H1 (cell line): ENCODE data around the gene RENBP. TPM values are rescaled to one million over a fixed set of nuclear protein-coding genes. Genes with fewer than 3 reads are reported as not detected.

Source experiments
- CTCF ChIA-PET: fragments of 300-600 bp; sonication (Branson Sonifier 250); formaldehyde crosslinking; loops from one replicate; lab custom pipeline; 2021; ENCODE audit not compliant: partially characterized antibody; lab: Charles Lee
- POLR2A ChIA-PET: fragments of 300-600 bp; sonication (Branson Sonifier 250); formaldehyde crosslinking; loops from one replicate; lab custom pipeline; 2021; ENCODE audit warnings: inconsistent platforms; ENCODE audit not compliant: partially characterized antibody; lab: Charles Lee
- DNase-seq, 2 experiments: peaks; one replicate each; pipeline versions ENCODE4 v3.0.0 to v3.0.0-alpha.2; 2010 to 2022; ENCODE audit warnings: low spot score in 2 of 2, low read depth in 1 of 2, mixed read lengths in 1 of 2
- FAIRE-seq: peaks from 2 replicates; lab custom pipeline; 2011; peaks lifted over from hg19 to GRCh38; lab: Jason Lieb, UNC
- H2AFZ ChIP-seq: 2 replicates; pipeline ENCODE4 v1.8.1; 2012; ENCODE audit warnings: low read length, inconsistent platforms
- H2AK5ac ChIP-seq: 2 replicates; pipeline ENCODE4 v1.6.1; 2013; ENCODE audit warnings: low read depth, low read length
- H2BK120ac ChIP-seq: replicated peaks from 2 replicates; pipeline ENCODE3; 2013; ENCODE audit warnings: low read depth, low read length, inconsistent platforms
- H2BK12ac ChIP-seq: 2 replicates; pipeline ENCODE4 v1.6.1; 2013; ENCODE audit warnings: low read depth, low read length
- H2BK15ac ChIP-seq: 2 replicates; pipeline ENCODE4 v1.6.1; 2013; ENCODE audit warnings: low read length
- H2BK20ac ChIP-seq: 2 replicates; pipeline ENCODE4 v1.6.1; 2013; ENCODE audit warnings: low read length
- H2BK5ac ChIP-seq: 2 replicates; pipeline ENCODE4 v1.6.1; 2013; ENCODE audit warnings: low read depth, low read length
- H3K14ac ChIP-seq: 2 replicates; pipeline ENCODE4 v1.6.1; 2013; ENCODE audit warnings: inconsistent platforms; ENCODE audit not compliant: insufficient read length
- H3K18ac ChIP-seq: 2 replicates; pipeline ENCODE4 v1.6.1; 2013; ENCODE audit warnings: low read length; ENCODE audit errors: extremely low read depth
- H3K23ac ChIP-seq: 2 replicates; pipeline ENCODE4 v1.6.1; 2013; ENCODE audit warnings: inconsistent platforms; ENCODE audit not compliant: insufficient read length
- H3K23me2 ChIP-seq: 2 replicates; pipeline ENCODE4 v1.6.1; 2013; ENCODE audit warnings: low read depth, low read length
- H3K27ac ChIP-seq: 2 replicates; pipeline ENCODE4 v1.6.1; 2011; ENCODE audit warnings: low read depth, low read length, inconsistent platforms
- H3K27me3 ChIP-seq, 4 experiments: replicated peaks in 1 of 4; 1 replicate in 1 of 4; 2 replicates in 3 of 4; pipeline versions ENCODE4 v1.6.1 to v1.8.1; 2011 to 2013; ENCODE audit warnings: low read length in 3 of 4, mild to moderate bottlenecking in 3 of 4, inconsistent platforms in 2 of 4, mixed read lengths in 2 of 4, moderate library complexity in 1 of 4; ENCODE audit not compliant: control insufficient read depth in 3 of 4, insufficient read depth in 3 of 4; ENCODE audit errors: extremely low read depth in 1 of 4
- H3K36me3 ChIP-seq, 4 experiments: 2 replicates each; pipeline versions ENCODE4 v1.6.1 to v1.8.1; 2011 to 2013; ENCODE audit warnings: mild to moderate bottlenecking in 4 of 4, low read length in 3 of 4, moderate library complexity in 2 of 4, control low read depth in 1 of 4, inconsistent platforms in 1 of 4; ENCODE audit not compliant: insufficient read depth in 4 of 4, control insufficient read depth in 2 of 4
- H3K4ac ChIP-seq: replicated peaks from 2 replicates; pipeline ENCODE3; 2013; ENCODE audit warnings: low read length, low read depth, mixed read lengths, inconsistent platforms; ENCODE audit not compliant: insufficient read length
- H3K4me1 ChIP-seq, 4 experiments: replicated peaks in 1 of 4; 1 replicate in 1 of 4; 2 replicates in 3 of 4; pipeline versions ENCODE4 v1.6.1 to v1.8.1; 2011 to 2013; ENCODE audit warnings: low read length in 3 of 4, inconsistent platforms in 2 of 4, mixed read lengths in 1 of 4; ENCODE audit not compliant: insufficient read depth in 4 of 4, control insufficient read depth in 3 of 4
- H3K4me2 ChIP-seq, 2 experiments: 2 replicates each; pipeline versions ENCODE4 v1.6.1 to v1.8.1; 2011 to 2013; ENCODE audit warnings: low read depth in 2 of 2, low read length in 2 of 2, control low read depth in 1 of 2, inconsistent platforms in 1 of 2, mild to moderate bottlenecking in 1 of 2; ENCODE audit not compliant: insufficient read depth in 1 of 2
- H3K4me3 ChIP-seq, 4 experiments: fragments of 200-600, 300-600 bp in 1 of 4; sonication (generic), shearing (Covaris generic), sonication (Bioruptor Twin) in 1 of 4; 2 replicates each; pipeline versions ENCODE4 v1.5.1 to v1.8.1; 2011 to 2016; ENCODE audit warnings: low read length in 4 of 4, low read depth in 3 of 4, control low read depth in 2 of 4, inconsistent platforms in 2 of 4, mild to moderate bottlenecking in 2 of 4, mixed read lengths in 1 of 4, moderate library complexity in 1 of 4; ENCODE audit not compliant: insufficient read depth in 2 of 4; ENCODE audit errors: extremely low read depth in 1 of 4
- H3K56ac ChIP-seq: replicated peaks from 2 replicates; pipeline ENCODE3; 2013; ENCODE audit warnings: low read depth, mild to moderate bottlenecking, mixed read lengths, low read length, inconsistent platforms; ENCODE audit not compliant: insufficient read length
- H3K79me1 ChIP-seq: 2 replicates; pipeline ENCODE4 v1.6.1; 2013; ENCODE audit warnings: low read depth, low read length, control low read depth
- H3K79me2 ChIP-seq, 2 experiments: 2 replicates each; pipeline versions ENCODE4 v1.6.1 to v1.8.1; 2012 to 2013; ENCODE audit warnings: low read length in 2 of 2, mild to moderate bottlenecking in 2 of 2, inconsistent platforms in 1 of 2; ENCODE audit not compliant: insufficient read depth in 2 of 2, control insufficient read depth in 1 of 2
- H3K9ac ChIP-seq, 4 experiments: replicated peaks in 1 of 4; 1 replicate in 1 of 4; 2 replicates in 3 of 4; pipeline versions ENCODE4 v1.6.1 to v1.8.1; 2011 to 2013; ENCODE audit warnings: low read depth in 3 of 4, low read length in 3 of 4, control low read depth in 2 of 4, mild to moderate bottlenecking in 2 of 4, moderate library complexity in 2 of 4, inconsistent platforms in 1 of 4; ENCODE audit errors: extremely low read depth in 1 of 4
- H3K9me3 ChIP-seq, 2 experiments: 2 replicates each; pipeline versions ENCODE4 v1.6.1 to v1.8.1; 2012 to 2013; ENCODE audit warnings: mild to moderate bottlenecking in 2 of 2, moderate library complexity in 2 of 2, control low read depth in 1 of 2, inconsistent platforms in 1 of 2, low read depth in 1 of 2, low read length in 1 of 2, mixed read lengths in 1 of 2; ENCODE audit not compliant: insufficient read depth in 2 of 2
- H4K20me1 ChIP-seq, 2 experiments: replicated peaks in 1 of 2; 2 replicates each; pipeline versions ENCODE3 to v1.8.1; 2011 to 2013; ENCODE audit warnings: inconsistent platforms in 2 of 2, low read length in 2 of 2, mild to moderate bottlenecking in 1 of 2; ENCODE audit not compliant: insufficient read depth in 2 of 2, control insufficient read depth in 1 of 2
- H4K5ac ChIP-seq: 2 replicates; pipeline ENCODE4 v1.6.1; 2013; ENCODE audit warnings: low read length, low read depth, mixed read lengths, inconsistent platforms; ENCODE audit not compliant: insufficient read length
- H4K8ac ChIP-seq: 2 replicates; pipeline ENCODE4 v1.8.0; 2013; ENCODE audit warnings: mild to moderate bottlenecking, moderate library complexity, low read length, inconsistent platforms; ENCODE audit not compliant: insufficient read depth; ENCODE audit errors: extremely low read depth
- H4K91ac ChIP-seq: replicated peaks from 2 replicates; pipeline ENCODE3; 2013; ENCODE audit warnings: low read length, mixed read lengths, inconsistent platforms; ENCODE audit not compliant: insufficient read length
- BRCA1 ChIP-seq: IDR thresholded peaks from 2 replicates; pipeline ENCODE4 v1.6.1; 2012; ENCODE audit warnings: low read depth, low read length, improper control_type of control experiment
- CBX5 ChIP-seq: fragments of 300-800, 300-1000 bp; sonication (generic); IDR thresholded peaks from 2 replicates; pipeline ENCODE4 v1.7.1; 2016; ENCODE audit warnings: antibody characterized with exemption, low read length, low read depth
- KDM1A ChIP-seq: fragments of 200-600, 300-600 bp; sonication (generic); IDR thresholded peaks from 2 replicates; pipeline ENCODE4 v1.7.1; 2016; ENCODE audit warnings: mild to moderate bottlenecking, low read length, borderline replicate concordance
- SAP30 ChIP-seq: fragments of 300-600 bp; sonication (generic); IDR thresholded peaks from 2 replicates; pipeline ENCODE4 v1.7.1; 2012; ENCODE audit warnings: low read length, moderate library complexity, mild to moderate bottlenecking, inconsistent platforms; ENCODE audit not compliant: insufficient read depth, insufficient replicate concordance
- SRF ChIP-seq: IDR thresholded peaks from 2 replicates; pipeline ENCODE4 v1.6.1; 2011; ENCODE audit warnings: mild to moderate bottlenecking, low read depth, low read length, moderate library complexity
- SUZ12 ChIP-seq: fragments of 200-600 bp; sonication (generic); IDR thresholded peaks from 2 replicates; pipeline ENCODE4 v1.6.1; 2012; ENCODE audit warnings: mild to moderate bottlenecking, inconsistent platforms, low read length, moderate library complexity, mixed read lengths
- WGBS, 2 experiments: shearing (Covaris generic) in 1 of 2; methylation state at CpG; one replicate each; pipeline versions ENCODE4 v1.1.6 to v1.1.7; 2013 to 2015; ENCODE audit warnings: low lambda C conversion rate in 2 of 2, mixed read lengths in 2 of 2, inconsistent platforms in 1 of 2, low coverage in 1 of 2, missing lambda C conversion rate in 1 of 2; ENCODE audit not compliant: insufficient replicate concordance in 2 of 2, insufficient coverage in 1 of 2, insufficient read length in 1 of 2; ENCODE audit errors: extremely low coverage in 1 of 2, missing lambda C conversion rate in 1 of 2; 5-methylcytosine and 5-hydroxymethylcytosine counted together
- polyA plus RNA-seq, 7 experiments: library from polyadenylated mRNA; depleted of rRNA in 3 of 7; stranded (reverse) in 5 of 7; unstranded in 2 of 7; fragments of >200 nt in 5 of 7; fragments of 200-250 nt in 2 of 7; gene quantifications; 1 replicate in 5 of 7; 2 replicates in 1 of 7; 4 replicates in 1 of 7; pipeline versions ENCODE4 v1.2.1 to v1.2.3, GENCODE V29; 2011 to 2013; ENCODE audit warnings: missing spikeins in 2 of 7, mixed read lengths in 2 of 7
- total RNA-seq: library from RNA; stranded (reverse); fragmentation: NEBNext Ultra II Directional; extraction: Animal tissue kit (Norgen Biotek cat#: 25700); gene quantifications from 2 replicates; pipeline ENCODE4 v1.2.1, GENCODE V29; 2021
- TF ChIP-seq, protein P1 (sequence below), 3 experiments: IDR thresholded peaks; 1 replicate in 2 of 3; 2 replicates in 1 of 3; pipeline versions ENCODE4 v1.5.1 to v1.6.1; 2011; ENCODE audit warnings: low read length in 3 of 3, mild to moderate bottlenecking in 3 of 3, inconsistent platforms in 2 of 3, low read depth in 1 of 3, moderate library complexity in 1 of 3; ENCODE audit not compliant: insufficient read depth in 1 of 3; ENCODE audit errors: control extremely low read depth in 1 of 3

Gene RENBP
- total and polyA plus RNA-seq, 2 of the 8 experiments (the other 6 are each of a cell fraction or from before 2014, with no cell fraction given), result 12.4 to 21.8 TPM

GRCh38 chrX:153887385-153887784 lies 57.1 kb downstream of the RENBP start:
- no peak overlapping the region for H3K14ac ChIP-seq
- H3K23ac ChIP-seq, result no peak overlapping the region
- no peaks in the 10 kb centered on the region for H3K36me3 ChIP-seq
- DNase-seq, result no peak
- H3K56ac ChIP-seq, result no peak overlapping the region
- POLR2A ChIA-PET, result interaction anchor here (0.7 to 2.2 kb wide), 9 partner anchors 22 to 121 kb away, joined by 3 to 13 read pairs (median 3); partner anchors contain the start of gene ARHGAP4
- CTCF ChIA-PET, result interaction anchor here (0.6 to 1.9 kb wide), 9 partner anchors 12 to 69 kb away, joined by 3 to 9 read pairs (median 3); no protein-coding TSS in a partner anchor
- H4K8ac ChIP-seq, result no peak overlapping the region
- no peaks in the 10 kb centered on the region for H3K9me3 ChIP-seq
- H3K4me3 ChIP-seq, result peak overlapping the region in 1 of 4 experiments; percentile 63; a peak in 1 of 8 replicates
- no peak overlapping the region for H2BK15ac ChIP-seq
- peak overlapping the region; percentile 48 for H3K18ac ChIP-seq
- H4K20me1 ChIP-seq, result peaks cover 0 to 2% of the 10 kb centered on the region in 2 experiments
- peaks cover 0 to 17% (median under 1%) of the 10 kb centered on the region in 4 experiments; a peak in 3 of 7 replicates for H3K27me3 ChIP-seq
- H2BK5ac ChIP-seq, result no peak overlapping the region
- peak overlapping the region in 1 of 2 experiments; percentile 78; a peak in 3 of 4 replicates for H3K4me2 ChIP-seq
- H3K23me2 ChIP-seq, result peaks cover 8% of the 10 kb centered on the region; the same call in 1 of the 2 replicates
- peak overlapping the region; percentile 3 for H4K91ac ChIP-seq
- WGBS, 2 experiments, result 80% methylated on average over 3 of the region's 8 CpGs; no CpG with 5 or more reads in 1 of the 2 experiments
- no peak overlapping the region for H2BK120ac ChIP-seq
- 0 out of 2 replicates have a peak overlapping the region, but pooled peaks have one; percentile 75 for H2AK5ac ChIP-seq
- peak; percentile 60 for FAIRE-seq
- H3K4ac ChIP-seq, result no peak overlapping the region
- H2BK20ac ChIP-seq, result no peak overlapping the region
- H3K9ac ChIP-seq, result no peak overlapping the region
- TF ChIP-seq KDM1A (no peak), CBX5 (no peak), SUZ12 (no peak), BRCA1 (no peak), SAP30 (no peak), SRF (no peak)
- TF ChIP-seq, protein P1, sequence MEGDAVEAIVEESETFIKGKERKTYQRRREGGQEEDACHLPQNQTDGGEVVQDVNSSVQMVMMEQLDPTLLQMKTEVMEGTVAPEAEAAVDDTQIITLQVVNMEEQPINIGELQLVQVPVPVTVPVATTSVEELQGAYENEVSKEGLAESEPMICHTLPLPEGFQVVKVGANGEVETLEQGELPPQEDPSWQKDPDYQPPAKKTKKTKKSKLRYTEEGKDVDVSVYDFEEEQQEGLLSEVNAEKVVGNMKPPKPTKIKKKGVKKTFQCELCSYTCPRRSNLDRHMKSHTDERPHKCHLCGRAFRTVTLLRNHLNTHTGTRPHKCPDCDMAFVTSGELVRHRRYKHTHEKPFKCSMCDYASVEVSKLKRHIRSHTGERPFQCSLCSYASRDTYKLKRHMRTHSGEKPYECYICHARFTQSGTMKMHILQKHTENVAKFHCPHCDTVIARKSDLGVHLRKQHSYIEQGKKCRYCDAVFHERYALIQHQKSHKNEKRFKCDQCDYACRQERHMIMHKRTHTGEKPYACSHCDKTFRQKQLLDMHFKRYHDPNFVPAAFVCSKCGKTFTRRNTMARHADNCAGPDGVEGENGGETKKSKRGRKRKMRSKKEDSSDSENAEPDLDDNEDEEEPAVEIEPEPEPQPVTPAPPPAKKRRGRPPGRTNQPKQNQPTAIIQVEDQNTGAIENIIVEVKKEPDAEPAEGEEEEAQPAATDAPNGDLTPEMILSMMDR (IDR thresholded peaks at IDR 0.05; ENCODE audit: control extremely low read depth in 1 of 3, insufficient read depth in 1 of 3, low read depth in 1 of 3, low read length in 3 of 3), result no peak
- H4K5ac ChIP-seq, result no peak overlapping the region
- peaks cover 0 to 22% (median 14%) of the 10 kb centered on the region in 4 experiments; a peak in 6 of 7 replicates for H3K4me1 ChIP-seq
- no peak overlapping the region for H2AFZ ChIP-seq
- peak overlapping the region; percentile 27; the same call in 1 of the 2 replicates for H2BK12ac ChIP-seq
- H3K79me2 ChIP-seq, result no peaks in the 10 kb centered on the region; a peak in 1 of 4 replicates
- no peak overlapping the region for H3K27ac ChIP-seq
- H3K79me1 ChIP-seq, result no peaks in the 10 kb centered on the region
